Stimulated activated CD8-positive, alpha-beta memory T cell treated with anti-CD3 and anti-CD28 coated beads, Interleukin-4, amount 100 ng/mL, for 48 hours (primary cell): ENCODE measurements around the gene MROH8.

Source experiments
- DNase-seq: peaks from one replicate; pipeline ENCODE4 v3.0.0-alpha.2; 2020

Gene MROH8

GRCh38 chr20:37178839-37179682, at the start of gene MROH8, which contains the start of gene RPN2:
Gene MROH8 (minus strand): TSS chr20:37179548.
Gene RPN2 (plus strand): TSS chr20:37179330. CDS start chr20:37179357, 27 bp downstream.
- DNase-seq, result peak; percentile 97

GRCh38 chr20:37228656-37229055, 49.3 kb upstream of the MROH8 start:
- no peak for DNase-seq

- DNase-seq, result no peak
Measured at GRCh38 chr20:37228082-37228481, 48.7 kb upstream of the MROH8 start.

GRCh38 chr20:37226889-37227288, 47.5 kb upstream of the MROH8 start:
- no peak for DNase-seq

- no peak for DNase-seq
Measured at GRCh38 chr20:37225146-37225545, 45.8 kb upstream of the MROH8 start.

- no peak for DNase-seq
Measured at GRCh38 chr20:37223053-37223452, 43.7 kb upstream of the MROH8 start.

- DNase-seq, result no peak
Measured at GRCh38 chr20:37222086-37222485, 42.7 kb upstream of the MROH8 start.

GRCh38 chr20:37220731-37221130, 41.4 kb upstream of the MROH8 start:
- no peak for DNase-seq

GRCh38 chr20:37219751-37220668, 40.7 kb upstream of the MROH8 start:
- DNase-seq, result no peak

GRCh38 chr20:37218976-37219375, 39.6 kb upstream of the MROH8 start:
- DNase-seq, result no peak

GRCh38 chr20:37218441-37218840, 39.1 kb upstream of the MROH8 start:
- DNase-seq, result no peak

- no peak for DNase-seq
Measured at GRCh38 chr20:37209661-37210314, 30.4 kb upstream of the MROH8 start.

- DNase-seq, result no peak
Measured at GRCh38 chr20:37209193-37209592, 29.8 kb upstream of the MROH8 start.

GRCh38 chr20:37207171-37207570, 27.8 kb upstream of the MROH8 start:
- DNase-seq, result no peak

GRCh38 chr20:37205794-37206193, 26.4 kb upstream of the MROH8 start:
- DNase-seq, result no peak

- DNase-seq, result no peak
Measured at GRCh38 chr20:37205130-37205529, 25.8 kb upstream of the MROH8 start.

GRCh38 chr20:37204056-37204455, 24.7 kb upstream of the MROH8 start:
- no peak for DNase-seq

- DNase-seq, result no peak
Measured at GRCh38 chr20:37202267-37202943, 23.1 kb upstream of the MROH8 start.

GRCh38 chr20:37201827-37202162, 22.4 kb upstream of the MROH8 start:
- no peak for DNase-seq

GRCh38 chr20:37200926-37201826, 21.8 kb upstream of the MROH8 start:
- no peak for DNase-seq

- no peak for DNase-seq
Measured at GRCh38 chr20:37200376-37200775, 21.0 kb upstream of the MROH8 start.
